Ishikawa (cell line): ENCODE results near the gene AP1B1.

ENCODE experiments used
- CEBPB ChIP-seq: IDR thresholded peaks from 2 replicates; pipeline ENCODE4 v1.6.1; 2012
- CREB1 ChIP-seq: IDR thresholded peaks from 2 replicates; pipeline ENCODE4 v1.6.1; 2012; ENCODE audit warnings: low read depth
- EGR1 ChIP-seq: IDR thresholded peaks from 2 replicates; pipeline ENCODE4 v1.6.1; 2012
- EP300 ChIP-seq: IDR thresholded peaks from 2 replicates; pipeline ENCODE4 v1.6.1; 2012; ENCODE audit warnings: borderline replicate concordance
- FOXM1 ChIP-seq: IDR thresholded peaks from 2 replicates; pipeline ENCODE4 v1.6.1; 2012; ENCODE audit warnings: low read depth, borderline replicate concordance
- MAX ChIP-seq: IDR thresholded peaks from 2 replicates; pipeline ENCODE4 v1.6.1; 2012
- NFIC ChIP-seq: IDR thresholded peaks from 2 replicates; pipeline ENCODE4 v1.6.1; 2012
- RAD21 ChIP-seq: IDR thresholded peaks from 2 replicates; pipeline ENCODE4 v1.6.1; 2012; ENCODE audit warnings: low read depth
- REST ChIP-seq: IDR thresholded peaks from 2 replicates; pipeline ENCODE4 v1.6.1; 2012; ENCODE audit warnings: low read depth, mild to moderate bottlenecking
- TAF1 ChIP-seq: IDR thresholded peaks from 2 replicates; pipeline ENCODE4 v1.6.1; 2012; ENCODE audit warnings: low read depth, mild to moderate bottlenecking
- TCF12 ChIP-seq: IDR thresholded peaks from 2 replicates; pipeline ENCODE4 v1.6.1; 2012; ENCODE audit warnings: low read depth
- TEAD4 ChIP-seq: IDR thresholded peaks from 2 replicates; pipeline ENCODE4 v1.6.1; 2012
- USF1 ChIP-seq: IDR thresholded peaks from 2 replicates; pipeline ENCODE4 v1.6.1; 2012
- YY1 ChIP-seq: IDR thresholded peaks from 2 replicates; pipeline ENCODE4 v1.6.1; 2012; ENCODE audit warnings: low read depth
- ZBTB7A ChIP-seq: IDR thresholded peaks from 2 replicates; pipeline ENCODE4 v1.6.1; 2012; ENCODE audit warnings: low read depth

The AP1B1 gene

GRCh38 chr22:29292379-29292778 is 96.0 kb downstream of the AP1B1 start:
- TF ChIP-seq EP300 (no peak), MAX (no peak), NFIC (no peak), TAF1 (no peak), ZBTB7A (no peak), TCF12 (no peak), USF1 (no peak), REST (no peak)

- no peak for TF ChIP-seq TCF12
- no peak for TF ChIP-seq REST
- no peak for TF ChIP-seq MAX
- no peak for TF ChIP-seq EP300
- TF ChIP-seq CEBPB, result no peak
- no peak for TF ChIP-seq TEAD4
Observed at GRCh38 chr22:29291215-29291614, 97.2 kb downstream of the AP1B1 start.

GRCh38 chr22:29290061-29290460 is 98.3 kb downstream of the AP1B1 start:
- TF ChIP-seq REST (no peak), TCF12 (no peak), EP300 (no peak), FOXM1 (no peak), ZBTB7A (no peak), MAX (no peak), USF1 (no peak), NFIC (no peak), CREB1 (no peak), CEBPB (no peak), TEAD4 (no peak), TAF1 (no peak), YY1 (no peak), EGR1 (no peak), RAD21 (no peak)

GRCh38 chr22:29288837-29289236 is 99.5 kb downstream of the AP1B1 start:
- TF ChIP-seq TAF1 (no peak), ZBTB7A (no peak), REST (no peak), NFIC (no peak), YY1 (no peak), MAX (no peak), USF1 (no peak), FOXM1 (no peak), CEBPB (no peak), EGR1 (no peak), EP300 (no peak), TEAD4 (no peak), TCF12 (no peak), RAD21 (no peak), CREB1 (no peak)
